DOHH2 (cell line): ENCODE measurements around the gene CACNA1F.
A peak's percentile ranks its signal among the peaks of the same experiment; 100 is the strongest.

Experiments used
- H3F3A ChIP-seq: fragments of 200-600 bp; sonication (generic), shearing (Covaris generic); 2 replicates; pipeline ENCODE4 v1.6.0; 2016; ENCODE audit warnings: antibody characterized with exemption, mild to moderate bottlenecking; ENCODE audit not compliant: control insufficient read depth, insufficient read depth
- H3K27ac ChIP-seq: fragments of 200-600 bp; sonication (generic); 2 replicates; pipeline ENCODE4 v1.5.1; 2014; ENCODE audit warnings: low read depth, mild to moderate bottlenecking, low read length, moderate library complexity
- H3K27me3 ChIP-seq: fragments of 200-600 bp; sonication (generic); 2 replicates; pipeline ENCODE4 v1.6.1; 2014; ENCODE audit warnings: mild to moderate bottlenecking, low read length, mixed read lengths; ENCODE audit not compliant: control insufficient read depth
- H3K36me3 ChIP-seq: fragments of 200-600 bp; sonication (generic); 2 replicates; pipeline ENCODE4 v1.6.1; 2014; ENCODE audit warnings: mild to moderate bottlenecking, low read length, moderate library complexity, mixed read lengths; ENCODE audit not compliant: control insufficient read depth
- H3K4me1 ChIP-seq: fragments of 200-600 bp; sonication (generic); 2 replicates; pipeline ENCODE4 v1.6.1; 2014; ENCODE audit warnings: mild to moderate bottlenecking, low read length, mixed read lengths; ENCODE audit not compliant: control insufficient read depth
- H3K4me2 ChIP-seq: fragments of 200-600 bp; sonication (generic); 2 replicates; pipeline ENCODE4 v1.6.0; 2014; ENCODE audit warnings: mild to moderate bottlenecking, low read length, moderate library complexity
- H3K4me3 ChIP-seq: fragments of 200-600 bp; sonication (generic); 2 replicates; pipeline ENCODE4 v1.5.1; 2014; ENCODE audit warnings: mild to moderate bottlenecking, low read length, mixed read lengths
- H3K79me2 ChIP-seq: fragments of 200-600 bp; sonication (generic); 2 replicates; pipeline ENCODE4 v1.6.1; 2014; ENCODE audit warnings: mild to moderate bottlenecking, low read length, mixed read lengths; ENCODE audit not compliant: control insufficient read depth
- H3K9me2 ChIP-seq: fragments of 200-600 bp; sonication (generic); replicated peaks from 2 replicates; pipeline ENCODE4 v1.6.1; 2014; ENCODE audit warnings: mild to moderate bottlenecking, low read length, mixed read lengths; ENCODE audit not compliant: control insufficient read depth
- H3K9me3 ChIP-seq: fragments of 200-600 bp; sonication (generic); 2 replicates; pipeline ENCODE4 v1.6.1; 2014; ENCODE audit warnings: antibody characterized with exemption, low read length, mixed read lengths; ENCODE audit not compliant: control insufficient read depth, insufficient read depth
- H4K20me1 ChIP-seq: fragments of 200-600 bp; sonication (generic); 2 replicates; pipeline ENCODE4 v1.6.0; 2014; ENCODE audit warnings: low read depth, mild to moderate bottlenecking, antibody characterized with exemption, low read length, moderate library complexity; ENCODE audit not compliant: control insufficient read depth, insufficient read depth
- CTCF ChIP-seq: fragments of 200-600 bp; sonication (generic); IDR thresholded peaks from one replicate; pipeline ENCODE4 v1.5.1; 2014; ENCODE audit warnings: antibody characterized with exemption, mild to moderate bottlenecking, low read depth, low read length; ENCODE audit not compliant: poor library complexity, severe bottlenecking
- EZH2phosphoT487 ChIP-seq: fragments of 200-600 bp; sonication (generic); IDR thresholded peaks from 2 replicates; pipeline ENCODE4 v1.6.1; 2017; ENCODE audit warnings: borderline replicate concordance, mild to moderate bottlenecking, antibody characterized with exemption, low read length, moderate library complexity, mixed read lengths

The CACNA1F gene

GRCh38 chrX:49187526-49187925 lies 45.6 kb downstream of the CACNA1F start:
- Histone ChIP-seq H4K20me1 (no peaks in the 10 kb centered on the region), H3K4me1 (peaks cover 42% of the 10 kb centered on the region), H3K79me2 (peaks cover 29% of the 10 kb centered on the region), H3K4me2 (no peak overlapping the region), H3K27ac (no peak overlapping the region), H3K36me3 (peaks cover 9% of the 10 kb centered on the region), H3F3A (peaks cover 7% of the 10 kb centered on the region), H3K9me2 (no peaks in the 10 kb centered on the region), H3K4me3 (no peak overlapping the region), H3K27me3 (no peaks in the 10 kb centered on the region), H3K9me3 (no peaks in the 10 kb centered on the region)
- no peak for TF ChIP-seq EZH2phosphoT487
- TF ChIP-seq CTCF = no peak

GRCh38 chrX:49187028-49187394 lies 46.1 kb downstream of the CACNA1F start:
- H3K27ac ChIP-seq = no peak overlapping the region
- H3K4me3 ChIP-seq = no peak overlapping the region
- no peaks in the 10 kb centered on the region for H4K20me1 ChIP-seq
- peaks cover 7% of the 10 kb centered on the region for H3F3A ChIP-seq
- peaks cover 29% of the 10 kb centered on the region for H3K79me2 ChIP-seq
- no peak for TF ChIP-seq EZH2phosphoT487
- TF ChIP-seq CTCF = no peak
- H3K9me3 ChIP-seq = no peaks in the 10 kb centered on the region
- peak overlapping the region; percentile 13; the same call in 1 of the 2 replicates for H3K4me2 ChIP-seq
- peaks cover 37% of the 10 kb centered on the region for H3K4me1 ChIP-seq
- peaks cover 9% of the 10 kb centered on the region for H3K36me3 ChIP-seq
- no peaks in the 10 kb centered on the region for H3K9me2 ChIP-seq
- no peaks in the 10 kb centered on the region for H3K27me3 ChIP-seq

GRCh38 chrX:49186125-49187027 lies 46.8 kb downstream of the CACNA1F start, which contains the start of gene PRICKLE3:
Gene PRICKLE3 (minus strand): TSS chrX:49186373. CDS start chrX:49186297, 76 bp downstream.
- peak; percentile 71 for TF ChIP-seq CTCF
- TF ChIP-seq EZH2phosphoT487 = no peak
- Histone ChIP-seq H3K79me2 (peaks cover 26% of the 10 kb centered on the region), H3K27me3 (no peaks in the 10 kb centered on the region), H3F3A (peaks cover 7% of the 10 kb centered on the region), H3K9me3 (no peaks in the 10 kb centered on the region), H3K9me2 (no peaks in the 10 kb centered on the region), H3K36me3 (peaks cover 9% of the 10 kb centered on the region), H3K4me3 (peak within 1 kb of the TSS; percentile 87), H4K20me1 (no peaks in the 10 kb centered on the region), H3K4me1 (peaks cover 37% of the 10 kb centered on the region), H3K27ac (peak within 1 kb of the TSS; percentile 37), H3K4me2 (peak within 1 kb of the TSS; percentile 87)
